Left lung (tissue), 10 donors: ENCODE data around the gene WWC1. TPM values are rescaled to one million over a fixed set of nuclear protein-coding genes. Genes with fewer than 3 reads are reported as not detected.

ENCODE experiments used
- ATAC-seq: fragments of 200-7000 bp; cut with Tn5 transposase; one replicate; pipeline ENCODE4 v1.9.1; 2020; ENCODE audit warnings: moderate library complexity
- DNase-seq, 4 donors: peaks; one replicate each; pipeline ENCODE4 v3.0.0-alpha.2; 2013 to 2020
- H3K27ac ChIP-seq, 2 donors: fragments of 200-600 bp; sonication (generic) in 1 of 2; one replicate each; pipeline versions ENCODE4 v1.5.0 to v1.8.0; 2020 to 2021
- H3K27me3 ChIP-seq, 2 donors: fragments of 200-600 bp; sonication (generic) in 1 of 2; one replicate each; pipeline versions ENCODE4 v1.5.0 to v1.8.0; 2020 to 2021
- H3K36me3 ChIP-seq, 2 donors: fragments of 200-600 bp; sonication (generic) in 1 of 2; one replicate each; pipeline versions ENCODE4 v1.5.0 to v1.8.0; 2020 to 2021
- H3K4me1 ChIP-seq, 2 donors: fragments of 200-600 bp; one replicate each; pipeline ENCODE4 v1.8.0; 2021
- H3K4me3 ChIP-seq, 2 donors: fragments of 200-600 bp; sonication (generic) in 1 of 2; one replicate each; pipeline versions ENCODE4 v1.5.0 to v1.8.0; 2020 to 2021; ENCODE audit warnings: mild to moderate bottlenecking in 1 of 2
- H3K9me3 ChIP-seq, 2 donors: fragments of 200-600 bp; sonication (generic) in 1 of 2; one replicate each; pipeline versions ENCODE4 v1.5.0 to v1.8.0; 2020 to 2021
- CTCF ChIP-seq, 2 donors: fragments of 200-600 bp; sonication (generic) in 1 of 2; IDR thresholded peaks; one replicate each; pipeline versions ENCODE4 v1.5.0 to v1.8.0; 2021; ENCODE audit warnings: antibody characterized with exemption in 2 of 2
- intact Hi-C, 2 donors: fragments of 100-400 bp; cut with DNase I; formaldehyde crosslinking; loops; one replicate each; pipeline versions ENCODE4 v1.11.2 to v1.14.2; 2022
- polyA plus RNA-seq, 6 donors: library from polyadenylated mRNA; unstranded; fragments of 120-200 nt; gene quantifications; one replicate each; pipeline ENCODE4 v1.2.1, GENCODE V29; 2013; ENCODE audit not compliant: insufficient read length in 6 of 6
- total RNA-seq, 2 donors: library from RNA; stranded (reverse); fragmentation: NEBNext Ultra II Directional; extraction: Animal tissue kit (Norgen Biotek cat#: 25700); gene quantifications; one replicate each; pipeline ENCODE4 v1.2.1, GENCODE V29; 2021
- donor health status: DM: no; HTN: yes; CAD: no.
- donor health status: DM: no; HTN: no; CAD: no.

Gene WWC1
- total and polyA plus RNA-seq, 8 donors, result 59.6 to 128 (median 86.1) TPM

GRCh38 chr5:168347368-168348083 is 56.1 kb downstream of the WWC1 start:
- H3K4me3 ChIP-seq, result no peak overlapping the region
- intact Hi-C loops, result no loop called here
- H3K36me3 ChIP-seq, result no peaks in the 10 kb centered on the region
- no peak for DNase-seq
- peak overlapping the region in 1 of 2 donors; percentile 55 for H3K27ac ChIP-seq
- H3K9me3 ChIP-seq, result no peaks in the 10 kb centered on the region
- TF ChIP-seq CTCF (IDR thresholded peaks at IDR 0.05), result no peak
- ATAC-seq, result peak; percentile 17
- peaks cover 9 to 10% of the 10 kb centered on the region in 2 donors for H3K4me1 ChIP-seq
- no peaks in the 10 kb centered on the region for H3K27me3 ChIP-seq

GRCh38 chr5:168348084-168348414 is 56.6 kb downstream of the WWC1 start:
- no peak overlapping the region for H3K4me3 ChIP-seq
- no peaks in the 10 kb centered on the region for H3K36me3 ChIP-seq
- H3K9me3 ChIP-seq, result no peaks in the 10 kb centered on the region
- TF ChIP-seq CTCF (IDR thresholded peaks at IDR 0.05), result no peak
- no peak overlapping the region for H3K27ac ChIP-seq
- ATAC-seq (no peak), DNase-seq (peak in 1 of 4 donors; percentile 18)
- peaks cover 9 to 10% of the 10 kb centered on the region in 2 donors for H3K4me1 ChIP-seq
- H3K27me3 ChIP-seq, result no peaks in the 10 kb centered on the region
- intact Hi-C loops, result no loop called here

GRCh38 chr5:168350315-168350714 is 58.9 kb downstream of the WWC1 start:
- no peaks in the 10 kb centered on the region for H3K27me3 ChIP-seq
- no peak overlapping the region for H3K4me3 ChIP-seq
- no peak overlapping the region for H3K27ac ChIP-seq
- peaks cover 9 to 10% of the 10 kb centered on the region in 2 donors for H3K4me1 ChIP-seq
- DNase-seq (no peak), ATAC-seq (no peak)
- no peak for TF ChIP-seq CTCF (IDR thresholded peaks at IDR 0.05)
- intact Hi-C loops, result no loop called here
- H3K9me3 ChIP-seq, result no peaks in the 10 kb centered on the region
- H3K36me3 ChIP-seq, result no peaks in the 10 kb centered on the region

GRCh38 chr5:168353216-168353957 is 61.9 kb downstream of the WWC1 start:
- intact Hi-C loops, result no loop called here
- no peak for TF ChIP-seq CTCF (IDR thresholded peaks at IDR 0.05)
- Histone ChIP-seq H3K36me3 (no peaks in the 10 kb centered on the region), H3K4me1 (no peaks in the 10 kb centered on the region), H3K4me3 (no peak overlapping the region), H3K27me3 (no peaks in the 10 kb centered on the region), H3K27ac (no peak overlapping the region), H3K9me3 (no peaks in the 10 kb centered on the region)
- ATAC-seq, result peak; percentile 81
- peak in 1 of 4 donors; percentile 46 for DNase-seq

- Histone ChIP-seq H3K9me3 (no peaks in the 10 kb centered on the region), H3K4me3 (no peak overlapping the region), H3K27ac (no peak overlapping the region), H3K36me3 (no peaks in the 10 kb centered on the region), H3K4me1 (no peaks in the 10 kb centered on the region), H3K27me3 (no peaks in the 10 kb centered on the region)
- ATAC-seq, result no peak
- TF ChIP-seq CTCF (IDR thresholded peaks at IDR 0.05), result no peak
- intact Hi-C loops, result no loop called here
- no peak for DNase-seq
Measured at GRCh38 chr5:168354397-168354796, 63.0 kb downstream of the WWC1 start.
